D721Med (cell line): ENCODE results near the gene FMO2.
A peak's percentile ranks its signal among the peaks of the same experiment; 100 is the strongest.
"Not testable (repeated sequence)": the region's sequence is repeated elsewhere in the genome, so short reads cannot be mapped to it uniquely, and the experiment has no call there.

Experiments
- DNase-seq: peaks from one replicate; pipeline ENCODE4 v3.0.0; 2011; ENCODE audit warnings: low spot score; ENCODE audit not compliant: insufficient read length
- FAIRE-seq: peaks from 2 replicates; lab custom pipeline; 2011; peaks lifted over from hg19 to GRCh38; lab: Jason Lieb, UNC
- CTCF ChIP-seq: IDR thresholded peaks from 2 replicates; pipeline ENCODE4 v1.5.1; 2012; ENCODE audit warnings: mild to moderate bottlenecking, control low read depth; ENCODE audit not compliant: insufficient read depth; ENCODE audit errors: missing control alignments

Gene FMO2

GRCh38 chr1:171222936-171223335 is 37.8 kb downstream of the FMO2 start:
- no peak for TF ChIP-seq CTCF
- FAIRE-seq (no peak), DNase-seq (no peak)

GRCh38 chr1:171224257-171224656 is 39.2 kb downstream of the FMO2 start:
- not testable (repeated sequence) for DNase-seq
- peak; percentile 83 for FAIRE-seq

- peak; percentile 99 for TF ChIP-seq CTCF
- FAIRE-seq (peak; percentile 99), DNase-seq (peak; percentile 26)
Observed at GRCh38 chr1:171226747-171227370, 41.8 kb downstream of the FMO2 start.

- DNase-seq (no peak), FAIRE-seq (peak; percentile 77)
- no peak for TF ChIP-seq CTCF
Observed at GRCh38 chr1:171231326-171231725, 46.2 kb downstream of the FMO2 start.

- DNase-seq (no peak), FAIRE-seq (no peak)
- TF ChIP-seq CTCF, result no peak
Observed at GRCh38 chr1:171233183-171233582, 48.1 kb downstream of the FMO2 start.

GRCh38 chr1:171236231-171236630 is 51.1 kb downstream of the FMO2 start:
- FAIRE-seq, DNase-seq: not testable (repeated sequence)

GRCh38 chr1:171243878-171244277 is 58.8 kb downstream of the FMO2 start:
- FAIRE-seq (no peak), DNase-seq (no peak)
- TF ChIP-seq CTCF, result no peak

- peak; percentile 85 for TF ChIP-seq CTCF
- DNase-seq, result no peak
- FAIRE-seq, result peak; percentile 56
Observed at GRCh38 chr1:171245458-171246064, 60.5 kb downstream of the FMO2 start.
